ENCODE measurements around the gene MT1HL1. TPM values are rescaled to one million over a fixed set of nuclear protein-coding genes. Genes with fewer than 3 reads are reported as not detected.

Gene MT1HL1
- total and polyA plus RNA-seq, 2 of the 8 experiments (the other 6 are each of a cell fraction or from before 2014, with no cell fraction given) = not detected

DNA sequence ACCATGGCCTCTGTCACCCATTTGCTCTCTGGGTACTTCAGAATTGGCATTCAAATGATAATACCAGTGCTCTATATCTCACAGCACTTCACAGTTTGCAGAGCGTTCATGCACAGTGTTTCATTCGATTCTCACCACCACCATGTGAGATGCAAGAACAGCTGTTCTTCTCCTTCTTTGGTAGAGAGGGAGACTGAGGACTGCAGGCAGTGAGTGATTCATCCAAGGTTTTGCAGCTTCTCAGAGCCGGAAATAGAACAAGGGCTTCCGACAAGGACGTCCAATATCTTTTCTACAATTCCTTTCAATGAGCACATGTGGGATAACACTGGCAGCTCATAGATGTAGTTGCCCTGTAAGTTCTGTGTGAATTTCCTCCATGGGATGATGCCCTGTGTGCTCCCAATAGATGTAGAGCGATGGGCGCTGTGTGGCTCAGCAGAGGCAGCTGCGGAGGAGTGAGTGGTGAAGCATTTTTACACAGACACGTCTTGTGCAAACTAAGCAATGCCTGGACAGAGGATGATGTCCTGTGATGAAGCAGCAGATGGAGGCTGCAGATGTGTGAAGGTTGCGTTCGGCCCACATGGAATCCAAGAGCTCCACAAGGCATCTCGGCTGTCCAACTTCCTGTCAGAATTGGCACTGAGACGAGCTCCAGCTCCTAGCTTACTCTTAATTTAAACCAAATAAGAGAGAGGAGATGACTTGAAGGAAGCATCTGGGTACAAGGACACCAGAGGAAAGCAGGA, 24.9 kb downstream of the MT1HL1 start:
- no peak overlapping the region for H3K56ac ChIP-seq (replicated peaks; ENCODE audit: insufficient read length, low read depth, low read length)
- H3K36me3 ChIP-seq (ENCODE audit: control insufficient read depth in 2 of 4, insufficient read depth in 4 of 4, low read length in 3 of 4) = no peaks in the 10 kb centered on the region
- no peak overlapping the region for H3K9ac ChIP-seq (replicated peaks in 1 of 4; ENCODE audit: extremely low read depth in 1 of 4, low read depth in 3 of 4, low read length in 3 of 4)
- H3K4me2 ChIP-seq (ENCODE audit: insufficient read depth in 1 of 2, low read depth in 2 of 2, low read length in 2 of 2) = no peak overlapping the region
- no peak overlapping the region for H3K18ac ChIP-seq (ENCODE audit: extremely low read depth, low read length)
- no peak overlapping the region for H2AK5ac ChIP-seq (ENCODE audit: low read depth, low read length)
- WGBS, 2 experiments (ENCODE audit: extremely low coverage in 1 of 2, insufficient coverage in 1 of 2, insufficient read length in 1 of 2, insufficient replicate concordance in 2 of 2, low coverage in 1 of 2, low lambda C conversion rate in 2 of 2, missing lambda C conversion rate in 1 of 2) = 94% methylated on average over 13 of the region's 13 CpGs; no CpG with 5 or more reads in 1 of the 2 experiments
- H3K14ac ChIP-seq (ENCODE audit: insufficient read length) = no peak overlapping the region
- H3K27me3 ChIP-seq (replicated peaks in 1 of 4; ENCODE audit: control insufficient read depth in 3 of 4, extremely low read depth in 1 of 4, insufficient read depth in 3 of 4, low read length in 3 of 4) = no peaks in the 10 kb centered on the region
- FAIRE-seq (no peak), DNase-seq (ENCODE audit: low read depth in 1 of 2, low spot score in 2 of 2) (no peak)
- no peak overlapping the region for H2BK15ac ChIP-seq (ENCODE audit: low read length)
- H3K23me2 ChIP-seq (ENCODE audit: low read depth, low read length) = no peaks in the 10 kb centered on the region; the same call in 1 of the 2 replicates
- no peak overlapping the region for H4K8ac ChIP-seq (ENCODE audit: extremely low read depth, insufficient read depth, low read length)
- no peak overlapping the region for H4K91ac ChIP-seq (replicated peaks; ENCODE audit: insufficient read length, low read length)
- H3K4me1 ChIP-seq (replicated peaks in 1 of 4; ENCODE audit: control insufficient read depth in 3 of 4, insufficient read depth in 4 of 4, low read length in 3 of 4) = peaks cover 0 to 3% (median 0%) of the 10 kb centered on the region in 4 experiments; a peak in 2 of 7 replicates
- POLR2A ChIA-PET (ENCODE audit: partially characterized antibody) = no interaction called here
- H2BK5ac ChIP-seq (ENCODE audit: low read depth, low read length) = no peak overlapping the region
- CTCF ChIA-PET (ENCODE audit: partially characterized antibody) = interaction anchor here (0.6 to 1.9 kb wide), 4 partner anchors 11 to 406 kb away, joined by 3 to 4 read pairs (median 4); no protein-coding TSS in a partner anchor
- no peak overlapping the region for H3K23ac ChIP-seq (ENCODE audit: insufficient read length)
- no peaks in the 10 kb centered on the region for H3K79me1 ChIP-seq (ENCODE audit: low read depth, low read length)
- no peak overlapping the region for H4K5ac ChIP-seq (ENCODE audit: insufficient read length, low read depth, low read length)
- no peaks in the 10 kb centered on the region for H3K79me2 ChIP-seq (ENCODE audit: control insufficient read depth in 1 of 2, insufficient read depth in 2 of 2, low read length in 2 of 2)
- H4K20me1 ChIP-seq (replicated peaks in 1 of 2; ENCODE audit: control insufficient read depth in 1 of 2, insufficient read depth in 2 of 2, low read length in 2 of 2) = no peaks in the 10 kb centered on the region
- no peaks in the 10 kb centered on the region for H3K9me3 ChIP-seq (ENCODE audit: insufficient read depth in 2 of 2, low read depth in 1 of 2, low read length in 1 of 2)
- no peak overlapping the region for H2BK20ac ChIP-seq (ENCODE audit: low read length)
- H2BK12ac ChIP-seq (ENCODE audit: low read depth, low read length) = no peak overlapping the region; the same call in 1 of the 2 replicates
- no peak overlapping the region for H3K27ac ChIP-seq (ENCODE audit: low read depth, low read length)
- no peak overlapping the region for H3K4ac ChIP-seq (replicated peaks; ENCODE audit: insufficient read length, low read depth, low read length)
- H3K4me3 ChIP-seq (ENCODE audit: extremely low read depth in 1 of 4, insufficient read depth in 2 of 4, low read depth in 3 of 4, low read length in 4 of 4) = no peak overlapping the region
- no peak overlapping the region for H2BK120ac ChIP-seq (replicated peaks; ENCODE audit: low read depth, low read length)
- H2AFZ ChIP-seq (ENCODE audit: low read length) = peak overlapping the region; percentile 38
- no peak for TF ChIP-seq KDM1A (IDR thresholded peaks at IDR 0.05; ENCODE audit: borderline replicate concordance, low read length)
- TF ChIP-seq, protein P1, sequence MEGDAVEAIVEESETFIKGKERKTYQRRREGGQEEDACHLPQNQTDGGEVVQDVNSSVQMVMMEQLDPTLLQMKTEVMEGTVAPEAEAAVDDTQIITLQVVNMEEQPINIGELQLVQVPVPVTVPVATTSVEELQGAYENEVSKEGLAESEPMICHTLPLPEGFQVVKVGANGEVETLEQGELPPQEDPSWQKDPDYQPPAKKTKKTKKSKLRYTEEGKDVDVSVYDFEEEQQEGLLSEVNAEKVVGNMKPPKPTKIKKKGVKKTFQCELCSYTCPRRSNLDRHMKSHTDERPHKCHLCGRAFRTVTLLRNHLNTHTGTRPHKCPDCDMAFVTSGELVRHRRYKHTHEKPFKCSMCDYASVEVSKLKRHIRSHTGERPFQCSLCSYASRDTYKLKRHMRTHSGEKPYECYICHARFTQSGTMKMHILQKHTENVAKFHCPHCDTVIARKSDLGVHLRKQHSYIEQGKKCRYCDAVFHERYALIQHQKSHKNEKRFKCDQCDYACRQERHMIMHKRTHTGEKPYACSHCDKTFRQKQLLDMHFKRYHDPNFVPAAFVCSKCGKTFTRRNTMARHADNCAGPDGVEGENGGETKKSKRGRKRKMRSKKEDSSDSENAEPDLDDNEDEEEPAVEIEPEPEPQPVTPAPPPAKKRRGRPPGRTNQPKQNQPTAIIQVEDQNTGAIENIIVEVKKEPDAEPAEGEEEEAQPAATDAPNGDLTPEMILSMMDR (IDR thresholded peaks at IDR 0.05; ENCODE audit: control extremely low read depth in 1 of 3, insufficient read depth in 1 of 3, low read depth in 1 of 3, low read length in 3 of 3) = no peak
- TF ChIP-seq, protein P2, sequence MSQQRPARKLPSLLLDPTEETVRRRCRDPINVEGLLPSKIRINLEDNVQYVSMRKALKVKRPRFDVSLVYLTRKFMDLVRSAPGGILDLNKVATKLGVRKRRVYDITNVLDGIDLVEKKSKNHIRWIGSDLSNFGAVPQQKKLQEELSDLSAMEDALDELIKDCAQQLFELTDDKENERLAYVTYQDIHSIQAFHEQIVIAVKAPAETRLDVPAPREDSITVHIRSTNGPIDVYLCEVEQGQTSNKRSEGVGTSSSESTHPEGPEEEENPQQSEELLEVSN (IDR thresholded peaks at IDR 0.05) = no peak
- no peak for TF ChIP-seq RFX5 (IDR thresholded peaks at IDR 0.05; ENCODE audit: borderline replicate concordance, low read depth, low read length)
- no peak for TF ChIP-seq MAFK (IDR thresholded peaks at IDR 0.05; ENCODE audit: low read depth, low read length)
- TF ChIP-seq RXRA (IDR thresholded peaks at IDR 0.05; ENCODE audit: insufficient read depth, low read depth, low read length) = no peak
- no peak for TF ChIP-seq SAP30 (IDR thresholded peaks at IDR 0.05; ENCODE audit: insufficient read depth, insufficient replicate concordance, low read length)
- TF ChIP-seq POLR2A (IDR thresholded peaks at IDR 0.05; ENCODE audit: control extremely low read depth in 1 of 2, low read depth in 2 of 2, low read length in 2 of 2) = no peak
- no peak for TF ChIP-seq ZNF274 (IDR thresholded peaks at IDR 0.05; ENCODE audit: borderline replicate concordance, extremely low read depth, low read length)
